Osteocyte (in vitro differentiated cells): ENCODE measurements around the gene HPDL. TPM values are rescaled to one million over a fixed set of nuclear protein-coding genes. Genes with fewer than 3 reads are reported as not detected.
A peak's percentile ranks its signal among the peaks of the same experiment; 100 is the strongest.

Experiments
- DNase-seq: peaks from one replicate; pipeline ENCODE4 v3.0.0; 2021; ENCODE audit warnings: mixed read lengths; ENCODE audit not compliant: unreplicated experiment; ENCODE audit errors: extremely low spot score
- H3K27ac Mint-ChIP-seq: one replicate; pipeline ENCODE4 v1.8.0; 2021; ENCODE audit warnings: mild to moderate bottlenecking, mixed read lengths; ENCODE audit not compliant: unreplicated experiment
- H3K27me3 Mint-ChIP-seq: one replicate; pipeline ENCODE4 v1.8.0; 2021; ENCODE audit warnings: mixed read lengths; ENCODE audit not compliant: unreplicated experiment
- H3K36me3 Mint-ChIP-seq: one replicate; pipeline ENCODE4 v1.8.0; 2021; ENCODE audit warnings: mixed read lengths; ENCODE audit not compliant: unreplicated experiment
- H3K4me1 Mint-ChIP-seq: one replicate; pipeline ENCODE4 v1.8.0; 2021; ENCODE audit warnings: mixed read lengths; ENCODE audit not compliant: unreplicated experiment
- H3K4me3 Mint-ChIP-seq: one replicate; pipeline ENCODE4 v1.8.0; 2021; ENCODE audit warnings: mild to moderate bottlenecking, moderate library complexity, mixed read lengths; ENCODE audit not compliant: unreplicated experiment
- H3K9me3 Mint-ChIP-seq: one replicate; pipeline ENCODE4 v1.8.0; 2021; ENCODE audit warnings: mixed read lengths; ENCODE audit not compliant: unreplicated experiment
- total RNA-seq: library from RNA; stranded (reverse); gene quantifications from 2 replicates; pipeline ENCODE4 v1.2.1, GENCODE V29; 2021
- TF ChIP-seq, protein P1 (sequence below): fragments of 200-600 bp; sonication (generic); IDR thresholded peaks from 2 replicates; pipeline ENCODE4 v1.5.0; 2021; ENCODE audit warnings: antibody characterized with exemption, mild to moderate bottlenecking, moderate library complexity

The HPDL gene
- total RNA-seq, 1 donor from 2014 or later: 0.35 TPM

DNA sequence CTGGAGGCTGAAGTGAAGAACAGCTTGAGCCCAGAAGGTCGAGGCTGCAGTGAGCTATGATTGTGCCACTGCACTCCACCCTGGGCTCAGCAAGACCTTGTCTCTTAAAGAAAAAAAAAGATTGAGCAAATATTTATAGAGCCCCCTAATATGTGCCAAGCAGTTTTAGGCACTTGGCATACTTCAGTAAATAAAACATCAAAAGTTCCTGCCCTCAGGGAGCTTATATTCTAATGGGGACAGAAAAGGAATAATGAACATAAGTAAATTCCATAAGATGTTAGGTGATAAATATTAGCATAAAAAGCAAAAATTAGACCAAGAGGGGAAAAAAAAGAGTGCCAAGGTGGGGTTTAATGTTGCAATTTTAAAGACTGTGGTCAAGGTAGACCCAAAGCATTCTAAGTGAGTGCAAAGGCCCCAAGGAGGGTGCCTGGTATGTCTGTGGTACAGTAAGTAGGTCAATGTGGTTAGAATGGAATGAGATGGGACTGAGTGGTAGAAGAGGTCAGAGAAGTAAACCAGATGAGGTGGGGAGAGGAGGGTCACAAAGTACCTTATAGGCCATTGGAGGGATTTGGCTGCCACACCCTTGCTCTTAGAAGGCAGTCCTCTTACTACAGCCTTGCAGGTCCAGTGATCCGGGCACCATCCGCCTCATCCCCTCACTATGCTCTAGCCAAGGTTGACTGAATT is 11.1 kb downstream of the HPDL start:
- Mint-ChIP-seq H3K27ac (no peak overlapping the region), H3K4me3 (no peak overlapping the region), H3K4me1 (peaks cover 27% of the 10 kb centered on the region), H3K36me3 (no peaks in the 10 kb centered on the region), H3K27me3 (no peaks in the 10 kb centered on the region), H3K9me3 (no peaks in the 10 kb centered on the region)
- TF ChIP-seq, protein P1, sequence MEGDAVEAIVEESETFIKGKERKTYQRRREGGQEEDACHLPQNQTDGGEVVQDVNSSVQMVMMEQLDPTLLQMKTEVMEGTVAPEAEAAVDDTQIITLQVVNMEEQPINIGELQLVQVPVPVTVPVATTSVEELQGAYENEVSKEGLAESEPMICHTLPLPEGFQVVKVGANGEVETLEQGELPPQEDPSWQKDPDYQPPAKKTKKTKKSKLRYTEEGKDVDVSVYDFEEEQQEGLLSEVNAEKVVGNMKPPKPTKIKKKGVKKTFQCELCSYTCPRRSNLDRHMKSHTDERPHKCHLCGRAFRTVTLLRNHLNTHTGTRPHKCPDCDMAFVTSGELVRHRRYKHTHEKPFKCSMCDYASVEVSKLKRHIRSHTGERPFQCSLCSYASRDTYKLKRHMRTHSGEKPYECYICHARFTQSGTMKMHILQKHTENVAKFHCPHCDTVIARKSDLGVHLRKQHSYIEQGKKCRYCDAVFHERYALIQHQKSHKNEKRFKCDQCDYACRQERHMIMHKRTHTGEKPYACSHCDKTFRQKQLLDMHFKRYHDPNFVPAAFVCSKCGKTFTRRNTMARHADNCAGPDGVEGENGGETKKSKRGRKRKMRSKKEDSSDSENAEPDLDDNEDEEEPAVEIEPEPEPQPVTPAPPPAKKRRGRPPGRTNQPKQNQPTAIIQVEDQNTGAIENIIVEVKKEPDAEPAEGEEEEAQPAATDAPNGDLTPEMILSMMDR: no peak
- no peak for DNase-seq

DNA sequence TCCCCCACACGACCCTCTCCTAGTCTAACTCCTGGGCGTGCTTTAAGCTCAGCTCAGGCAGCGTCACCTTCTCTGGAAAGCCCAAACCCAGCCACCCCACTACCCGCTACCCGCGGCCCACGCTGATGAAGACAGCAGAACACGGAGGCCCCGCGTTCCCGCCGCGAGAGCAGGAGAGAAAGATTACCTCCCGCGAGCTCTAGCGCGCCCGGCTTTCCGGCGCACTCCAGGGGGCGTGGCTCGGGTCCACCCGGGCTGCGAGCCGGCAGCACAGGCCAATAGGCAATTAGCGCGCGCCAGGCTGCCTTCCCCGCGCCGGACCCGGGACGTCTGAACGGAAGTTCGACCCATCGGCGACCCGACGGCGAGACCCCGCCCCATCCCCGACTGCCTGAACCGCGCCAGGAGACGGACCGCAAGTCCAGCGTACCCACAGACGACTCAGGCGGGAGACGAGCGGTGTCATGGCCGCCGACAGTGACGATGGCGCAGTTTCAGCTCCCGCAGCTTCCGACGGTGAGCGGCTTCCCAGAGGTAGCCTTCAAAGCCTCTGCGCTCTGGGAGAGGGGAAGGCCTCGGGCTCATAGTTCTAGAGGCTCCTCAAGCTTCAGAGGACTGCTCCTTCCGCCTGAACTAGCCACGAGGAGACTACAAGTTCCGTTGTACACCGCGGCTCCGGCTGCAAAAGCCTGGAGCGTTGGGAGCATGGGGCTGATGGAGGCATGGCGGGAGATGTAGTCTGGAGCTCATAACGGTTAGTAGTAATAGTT is 13.3 kb downstream of the HPDL start, which contains the start of the genes MUTYH and TOE1:
MUTYH (minus strand) TSS at position 652 of the 770 bp plus-strand sequence. CDS start 5,935 bp downstream, outside the sequence.
TOE1 (plus strand) TSS at position 382 of the 770 bp plus-strand sequence; CDS start at position 465, 83 bp downstream.
- H3K27ac Mint-ChIP-seq: peak within 1 kb of the TSS; percentile 97
- H3K9me3 Mint-ChIP-seq: no peaks in the 10 kb centered on the region
- H3K36me3 Mint-ChIP-seq: peaks cover 11% of the 10 kb centered on the region
- H3K4me1 Mint-ChIP-seq: peaks cover 27% of the 10 kb centered on the region
- H3K4me3 Mint-ChIP-seq: peak within 1 kb of the TSS; percentile 95
- TF ChIP-seq, protein P1: no peak
- peak; percentile 97 for DNase-seq
- H3K27me3 Mint-ChIP-seq: no peaks in the 10 kb centered on the region

DNA sequence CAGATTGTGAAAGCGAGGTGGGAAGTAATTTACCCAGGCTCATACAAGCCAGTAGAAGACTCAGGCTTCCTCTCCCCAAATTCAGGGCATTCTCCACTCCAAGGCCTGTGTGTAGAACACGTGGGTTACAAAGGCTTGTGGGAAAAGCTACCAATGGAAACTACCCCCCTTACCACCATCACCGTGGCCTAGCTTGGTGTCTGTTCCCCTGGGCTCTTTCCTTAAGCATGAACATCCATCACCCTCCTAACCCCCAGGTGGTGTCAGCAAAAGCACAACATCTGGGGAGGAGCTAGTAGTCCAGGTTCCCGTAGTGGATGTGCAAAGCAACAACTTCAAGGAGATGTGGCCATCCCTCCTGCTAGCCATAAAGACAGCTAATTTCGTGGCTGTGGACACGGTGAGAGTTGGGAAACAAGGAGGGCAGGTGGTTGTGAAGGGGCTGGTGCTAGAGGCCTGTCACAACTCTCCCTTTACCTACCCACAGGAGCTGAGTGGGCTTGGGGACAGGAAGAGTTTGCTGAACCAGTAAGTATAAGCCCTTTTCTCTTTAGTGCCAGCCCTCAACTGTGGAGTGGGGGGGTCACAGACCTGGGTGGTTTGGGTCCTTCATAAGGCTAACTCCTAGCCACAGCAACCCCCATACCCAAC is 14.2 kb downstream of the HPDL start:
- no peaks in the 10 kb centered on the region for H3K27me3 Mint-ChIP-seq
- peak overlapping the region; percentile 97 for H3K27ac Mint-ChIP-seq

DNA sequence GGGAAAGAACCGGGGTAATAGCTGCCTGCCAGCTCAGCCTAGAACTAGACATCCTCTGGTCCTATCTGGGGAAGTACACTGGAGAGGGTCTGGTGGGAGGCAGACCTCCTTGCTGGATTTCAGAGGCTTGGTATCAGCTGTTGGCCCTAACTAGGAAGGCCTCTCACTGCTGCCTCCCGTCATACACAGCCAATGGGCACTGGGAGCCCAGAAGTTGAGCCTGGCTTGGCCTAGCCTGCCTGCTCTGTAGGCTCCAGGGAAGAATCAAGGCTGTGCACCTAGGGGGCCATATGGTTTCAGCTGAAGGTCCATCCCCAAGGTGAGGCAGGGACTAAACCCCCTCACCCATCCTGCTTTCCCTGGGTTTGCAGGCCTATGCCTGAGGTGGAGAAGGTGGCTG is 17.8 kb downstream of the HPDL start:
- TF ChIP-seq, protein P1: no peak
- no peak overlapping the region for H3K4me3 Mint-ChIP-seq
- H3K36me3 Mint-ChIP-seq: peaks cover 17% of the 10 kb centered on the region
- no peaks in the 10 kb centered on the region for H3K27me3 Mint-ChIP-seq
- no peak for DNase-seq
- H3K4me1 Mint-ChIP-seq: peaks cover 20% of the 10 kb centered on the region
- H3K27ac Mint-ChIP-seq: no peak overlapping the region
- no peaks in the 10 kb centered on the region for H3K9me3 Mint-ChIP-seq

More for the DNA sequence above, 14.2 kb downstream of the HPDL start:
- no peaks in the 10 kb centered on the region for H3K9me3 Mint-ChIP-seq
- peaks cover 27% of the 10 kb centered on the region for H3K4me1 Mint-ChIP-seq
- TF ChIP-seq, protein P1: no peak
- no peak for DNase-seq
- H3K36me3 Mint-ChIP-seq: peaks cover 15% of the 10 kb centered on the region
- peak overlapping the region; percentile 95 for H3K4me3 Mint-ChIP-seq
